T-helper 2 cell (primary cell): ENCODE data around the gene LSM14A.

Experiments
- DNase-seq, 5 experiments: peaks; one replicate each; pipeline versions ENCODE4 v3.0.0 to v3.0.0-alpha.2; 2012 to 2022

The LSM14A gene

DNA sequence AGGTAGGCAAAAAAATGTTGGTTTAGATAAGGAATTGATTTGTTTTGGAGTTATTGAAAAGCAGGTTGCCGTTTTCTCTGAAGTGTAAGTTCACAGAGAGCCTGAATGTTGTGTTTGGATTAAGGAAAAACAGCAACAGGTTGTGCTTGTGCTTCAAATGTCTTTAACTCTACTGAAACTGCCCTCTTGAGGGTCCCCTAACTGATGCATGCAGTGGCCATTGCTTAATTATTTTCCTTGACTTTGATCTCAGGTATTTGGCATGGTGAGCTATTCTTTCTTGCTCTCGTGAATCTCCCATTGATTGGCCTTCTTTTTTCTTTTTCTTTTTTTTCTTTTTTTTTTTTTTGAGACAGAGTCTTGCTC lies 85.2 kb downstream of the LSM14A start:
- no peak for DNase-seq

DNA sequence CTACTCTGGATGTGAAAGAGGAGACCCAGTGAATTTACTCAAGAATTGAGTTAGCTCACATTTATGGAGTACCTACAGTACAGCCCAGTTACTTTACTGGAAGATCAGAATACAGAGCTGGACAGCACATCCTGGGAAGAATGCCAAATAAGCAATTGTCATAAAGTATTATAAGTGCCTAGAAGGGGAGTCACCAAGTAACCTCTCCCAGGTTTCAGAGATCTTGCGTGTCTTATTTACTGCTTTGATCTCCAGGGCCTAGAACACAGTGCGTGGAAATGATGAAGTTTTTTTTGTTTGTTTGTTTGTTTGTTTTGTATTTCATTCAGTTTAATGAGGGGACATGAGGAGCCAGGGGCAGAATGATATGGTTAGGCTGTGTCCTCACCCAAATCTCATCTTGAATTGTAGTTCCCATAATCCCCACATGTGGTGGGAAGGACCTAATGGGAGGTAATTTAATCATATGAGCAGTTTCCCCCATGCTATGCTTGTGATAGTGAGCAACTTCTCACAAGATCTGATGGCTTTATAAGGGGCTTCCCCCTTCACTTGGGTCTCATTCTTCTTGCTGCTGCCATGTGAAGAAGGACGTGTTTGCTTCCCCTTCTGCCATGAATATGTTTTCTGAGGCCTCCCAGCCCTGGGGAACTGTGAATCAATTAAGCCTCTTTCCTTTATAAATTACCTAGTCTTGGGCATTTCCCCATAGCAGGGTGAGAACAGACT lies 87.2 kb downstream of the LSM14A start:
- no peak for DNase-seq

DNA sequence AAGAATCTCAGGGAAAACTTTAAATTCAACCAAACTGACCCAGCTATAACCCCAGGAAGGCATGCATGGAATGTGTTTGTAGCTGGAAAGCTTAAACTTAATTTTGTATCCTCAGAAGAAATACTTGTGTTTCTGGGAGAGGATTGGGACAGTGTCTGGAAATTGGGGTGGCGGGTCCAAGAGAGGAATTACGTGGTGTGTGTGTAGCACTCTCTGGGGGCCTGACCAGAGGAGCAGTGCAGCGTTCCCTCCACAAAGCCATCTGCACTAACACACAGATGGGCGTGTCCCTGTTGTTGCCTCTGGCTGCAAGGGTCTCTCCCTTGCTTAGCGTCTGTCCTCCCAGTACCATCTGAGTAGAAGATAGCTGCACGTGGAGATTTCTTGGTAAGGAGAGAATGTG lies 88.5 kb downstream of the LSM14A start:
- DNase-seq, result no peak

DNA sequence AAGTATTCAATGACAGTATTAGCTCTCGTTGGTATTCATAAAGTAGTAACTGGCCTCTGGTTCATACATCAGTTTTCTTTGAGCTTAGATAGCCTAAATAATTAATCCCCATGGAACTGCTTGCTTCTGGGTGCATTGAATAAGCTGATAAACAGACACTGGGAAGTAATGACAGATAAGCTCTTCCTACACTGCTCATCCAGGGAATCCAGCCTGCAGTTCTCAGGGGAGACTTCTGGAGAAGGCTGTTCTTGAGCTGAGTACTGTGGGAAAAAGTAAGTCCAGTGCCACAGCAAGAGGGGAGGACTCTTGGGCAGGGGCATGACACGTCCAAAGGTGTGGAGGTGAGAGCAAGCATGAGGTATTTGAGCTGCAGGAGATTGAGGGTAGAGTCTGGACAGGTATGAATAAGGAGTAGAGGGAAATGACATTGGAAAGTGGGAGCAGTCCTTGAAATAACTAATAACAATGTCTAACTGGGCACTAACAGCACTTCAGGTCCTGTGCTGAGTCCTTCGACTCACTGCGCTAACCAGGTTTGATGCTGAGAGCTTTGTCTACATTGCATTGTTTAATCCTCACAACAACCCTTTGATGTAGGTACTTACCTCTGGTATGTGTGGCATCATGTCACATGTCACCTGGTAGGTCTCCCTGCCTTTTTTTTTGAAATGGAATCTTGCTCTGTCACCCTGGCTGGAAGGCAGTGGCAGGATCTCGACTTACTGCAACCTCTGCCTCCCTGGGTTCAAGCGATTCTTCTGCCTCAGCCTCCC lies 89.2 kb downstream of the LSM14A start:
- no peak for DNase-seq

DNA sequence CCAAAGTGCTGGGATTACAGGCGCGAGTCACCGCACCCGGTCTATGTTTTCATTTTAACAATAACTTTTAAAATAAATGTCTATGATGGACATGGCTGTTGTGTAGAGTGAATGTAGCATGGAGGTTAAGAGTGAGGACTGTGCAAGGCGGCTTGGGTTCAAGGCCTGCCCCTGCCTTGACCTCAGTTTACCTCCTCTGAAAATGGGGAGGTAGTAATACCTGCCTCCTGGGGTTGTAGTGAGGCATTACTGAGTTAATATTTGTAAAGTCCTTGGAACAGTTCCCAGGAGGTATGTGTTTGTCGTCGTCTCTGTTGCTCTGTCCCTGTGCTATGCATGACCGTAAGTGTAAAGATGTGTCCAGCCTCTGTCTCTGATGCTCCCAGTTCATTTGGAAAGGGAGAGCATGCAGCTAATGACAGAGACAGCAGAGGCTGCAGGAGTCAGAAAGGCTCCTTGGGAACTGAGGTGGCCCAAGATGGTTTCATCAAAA lies 91.5 kb downstream of the LSM14A start:
- no peak for DNase-seq

DNA sequence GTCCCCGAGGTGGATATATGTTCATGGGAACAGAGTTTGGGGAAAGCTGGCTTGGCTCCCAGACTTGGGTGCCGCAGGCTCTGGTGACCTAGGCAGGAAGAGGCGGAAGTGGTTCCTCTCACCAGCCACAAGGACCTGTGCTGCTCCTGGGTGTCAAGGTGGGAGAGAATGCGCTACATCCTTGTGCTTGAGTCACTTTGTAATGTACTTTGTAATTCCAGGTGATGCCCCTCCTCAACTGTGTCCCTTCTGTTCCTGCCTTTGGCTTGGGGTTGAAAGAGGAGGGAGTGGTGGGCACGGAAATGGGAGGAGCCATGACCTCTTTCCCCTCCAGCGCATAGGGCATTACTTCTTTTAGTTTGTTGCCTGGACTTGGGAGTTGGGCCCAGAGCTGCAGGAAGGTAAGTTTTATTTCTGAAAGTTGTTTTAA lies 92.9 kb downstream of the LSM14A start:
- no peak for DNase-seq

DNA sequence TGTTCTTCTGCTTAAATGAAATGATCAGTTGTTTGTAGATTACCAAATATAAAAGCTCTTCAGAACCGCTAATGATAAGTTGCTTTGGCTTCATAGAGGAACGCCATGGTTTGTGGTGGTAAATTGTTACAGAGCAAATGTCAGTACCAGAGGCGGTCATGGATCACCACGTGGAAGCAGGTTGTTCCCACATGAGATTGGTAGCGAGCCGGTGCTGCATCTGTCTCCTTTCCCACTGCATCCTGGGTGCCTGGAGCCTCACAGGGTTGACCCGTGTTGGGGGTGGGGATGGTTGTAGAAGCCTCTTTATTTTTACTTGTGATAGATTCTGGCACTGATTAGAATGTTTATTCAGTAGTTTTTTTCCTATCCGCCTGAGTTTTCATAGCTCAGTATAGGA lies 96.8 kb downstream of the LSM14A start:
- peak in 1 of 5 experiments; percentile 45 for DNase-seq

DNA sequence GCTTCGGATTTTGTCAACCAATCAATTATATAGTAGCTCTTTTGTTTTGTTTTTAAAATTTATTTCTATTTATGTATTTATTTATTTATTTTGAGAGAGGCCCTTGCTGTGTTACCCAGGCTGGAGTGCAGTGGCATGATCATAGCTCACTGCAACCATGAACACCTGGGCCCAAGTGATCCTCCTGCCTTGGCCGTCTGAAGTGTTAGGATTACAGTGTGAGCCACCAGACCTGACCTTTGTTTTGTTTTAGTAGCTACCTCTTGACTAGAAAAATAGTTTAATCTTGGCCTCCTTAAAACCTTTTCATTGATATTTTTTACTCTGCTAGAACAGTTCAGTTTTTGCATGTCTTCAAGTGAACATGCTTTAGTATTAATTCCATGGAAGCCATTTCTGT lies 97.2 kb downstream of the LSM14A start:
- peak in 1 of 5 experiments; percentile 34 for DNase-seq

DNA sequence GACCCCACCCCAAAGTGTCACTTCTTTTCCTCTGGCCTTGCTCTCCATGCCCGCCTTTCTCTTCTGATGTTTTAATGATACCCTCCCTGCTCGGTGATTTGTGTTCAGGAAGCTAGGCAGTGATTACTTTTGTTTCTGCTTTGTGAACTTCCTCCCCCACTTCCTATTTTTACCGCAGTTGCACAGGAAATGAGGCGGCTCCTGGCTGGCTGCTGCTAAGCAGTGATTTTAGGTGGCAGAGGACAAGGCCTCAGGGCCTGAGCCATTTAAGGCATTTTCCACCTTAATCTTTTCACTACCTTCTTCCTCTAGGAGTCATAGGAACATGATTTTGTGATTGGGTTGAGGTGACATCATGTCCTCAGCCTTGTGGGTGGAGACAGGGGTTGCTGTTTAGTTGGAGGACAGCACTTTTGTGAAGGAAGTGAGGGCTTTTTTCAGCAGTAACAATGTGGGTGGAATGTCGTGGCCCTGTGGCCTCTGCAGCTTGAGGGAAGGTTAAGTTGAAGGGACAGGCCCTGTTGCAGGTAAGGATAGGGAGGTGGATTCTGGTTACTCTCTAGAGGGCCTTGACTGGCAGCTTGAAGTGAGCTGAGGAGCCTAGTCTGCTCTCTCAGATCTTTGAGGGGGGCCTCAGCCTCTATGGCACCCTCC lies 97.8 kb downstream of the LSM14A start:
- DNase-seq, result peak; percentile 20 to 96 (median 74)

DNA sequence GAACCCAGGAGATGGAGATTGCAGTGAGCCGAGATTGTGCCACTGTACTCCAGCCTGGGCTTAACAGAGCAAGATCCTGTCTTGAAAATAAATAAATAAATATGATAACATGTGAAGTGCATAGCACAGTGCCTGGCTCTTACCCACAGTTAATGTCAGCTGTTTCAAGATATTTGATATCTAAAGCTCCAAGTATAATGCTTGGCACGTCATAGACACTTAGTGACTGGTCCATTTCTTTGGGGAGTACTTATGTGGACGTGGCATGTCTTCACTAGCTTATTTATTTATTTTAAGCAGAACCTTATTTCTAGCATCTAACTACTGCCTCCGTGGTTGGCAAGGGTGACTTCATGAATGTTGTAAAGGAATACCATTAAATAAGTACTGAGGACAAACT lies 100.8 kb downstream of the LSM14A start:
- DNase-seq, result no peak

DNA sequence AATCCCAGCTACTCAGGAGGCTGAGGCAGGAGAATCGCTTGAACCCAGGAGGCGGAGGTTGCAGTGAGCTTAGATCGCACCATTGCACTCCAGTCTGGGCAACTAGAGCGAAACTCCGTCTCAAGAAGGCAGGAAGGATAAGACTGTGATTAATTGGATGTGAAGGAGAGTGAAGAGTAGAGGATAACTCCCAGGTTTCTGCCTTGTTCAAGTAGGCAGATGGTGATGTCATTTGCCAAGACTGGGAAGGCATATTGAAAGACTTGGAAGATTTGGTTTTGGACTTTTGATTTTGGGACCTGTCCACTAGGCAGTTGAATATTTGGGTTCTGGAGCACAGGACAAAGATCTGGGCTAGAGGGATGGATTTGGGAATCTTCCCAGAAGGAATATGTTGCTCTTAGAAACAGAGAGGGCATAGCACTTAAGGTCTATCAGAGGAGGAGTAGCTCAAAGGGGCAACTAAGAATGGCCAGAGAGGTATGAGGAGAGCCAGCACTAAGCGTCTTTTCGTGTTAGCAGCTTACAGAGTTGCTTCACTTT lies 102.1 kb downstream of the LSM14A start:
- DNase-seq, result no peak

DNA sequence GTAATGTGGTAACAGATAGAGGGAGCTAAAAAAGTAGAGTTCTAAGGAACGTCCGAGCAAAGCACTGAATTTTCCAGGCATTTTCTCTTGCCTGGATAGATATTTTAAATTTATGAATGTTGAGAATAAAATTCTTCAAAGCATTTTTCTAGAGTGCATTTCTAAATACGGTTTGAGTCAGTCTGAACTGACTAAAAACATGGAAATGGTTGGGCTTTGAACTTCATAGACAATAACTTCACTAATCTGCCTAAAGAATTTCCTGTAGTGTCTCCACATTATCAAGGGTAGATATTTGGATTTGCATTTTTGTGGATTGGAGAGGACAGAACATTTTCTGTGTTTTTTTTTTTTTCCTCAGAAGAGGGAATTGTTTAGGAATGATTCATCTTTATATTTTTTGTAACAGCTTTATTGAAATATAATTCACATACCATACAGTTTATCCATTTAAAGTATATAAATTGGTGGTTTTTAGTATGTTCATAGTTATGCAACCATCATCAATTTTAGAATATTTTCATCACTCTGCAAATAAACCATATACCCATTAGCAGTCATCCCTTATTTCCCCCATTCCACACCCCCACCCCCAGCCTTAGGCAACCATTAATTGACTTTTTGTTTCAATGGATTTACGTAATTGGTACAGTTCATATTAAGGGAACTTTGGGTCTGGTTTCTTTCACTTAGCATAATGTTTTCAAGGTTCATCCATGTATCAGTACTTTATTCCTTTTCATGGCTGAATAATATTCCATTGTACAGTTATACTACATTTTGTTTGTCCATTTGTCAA lies 102.7 kb downstream of the LSM14A start:
- DNase-seq, result no peak

DNA sequence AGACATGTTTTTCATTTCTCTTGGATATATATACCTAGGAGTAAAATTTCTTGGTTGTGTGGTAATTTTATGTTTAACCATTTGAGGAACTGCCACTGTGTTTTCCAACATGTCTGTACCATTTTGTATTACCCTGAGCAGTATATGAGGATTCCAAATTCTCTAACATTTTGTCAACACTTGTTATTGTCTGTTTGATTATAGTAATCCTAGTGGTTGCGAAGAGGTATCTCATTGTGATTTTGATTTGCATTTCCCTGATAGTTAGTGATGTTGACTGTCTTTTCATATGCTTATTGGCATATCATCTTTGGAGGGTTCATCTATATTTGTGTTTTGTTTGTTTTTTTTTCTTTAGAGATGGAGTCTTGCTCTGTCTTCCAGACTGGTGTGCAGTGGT lies 103.4 kb downstream of the LSM14A start:
- no peak for DNase-seq

DNA sequence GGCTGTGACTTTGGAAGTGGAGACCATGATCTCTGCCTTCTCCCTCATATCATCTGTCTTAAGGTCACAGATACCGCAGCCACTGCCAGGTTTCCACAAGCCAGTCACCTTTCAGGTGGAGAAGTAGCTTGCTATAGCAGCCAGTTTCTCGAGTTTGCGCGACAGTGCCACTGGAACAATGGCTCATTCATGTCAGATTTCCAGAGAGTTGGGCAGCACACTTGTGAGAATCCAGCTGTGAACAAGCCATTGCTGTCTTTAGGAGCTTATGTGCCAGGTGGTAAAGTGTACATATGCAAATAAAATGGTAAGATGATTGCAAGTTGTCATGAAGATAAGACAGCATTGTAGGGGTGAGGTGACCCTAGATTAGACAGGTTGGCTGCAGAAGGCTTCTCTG lies 104.3 kb downstream of the LSM14A start:
- DNase-seq, result no peak

DNA sequence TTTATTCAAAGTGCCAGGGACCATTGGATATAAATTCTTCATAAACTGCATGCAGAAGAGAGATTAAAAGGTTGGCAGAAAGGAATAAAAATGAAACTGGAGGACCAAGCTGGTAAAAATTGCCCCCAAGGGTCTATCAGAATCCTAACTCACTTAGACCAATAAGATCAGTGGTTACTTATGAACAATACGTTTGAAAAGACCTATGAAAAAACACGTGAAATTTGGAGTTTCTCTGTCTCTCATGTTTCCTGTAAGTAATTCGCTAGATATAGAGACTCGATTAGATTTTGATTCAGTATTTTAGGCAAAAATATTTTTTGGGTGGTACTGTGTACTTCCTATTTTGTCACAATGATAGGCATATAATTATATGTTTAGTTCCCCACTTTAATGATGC lies 104.9 kb downstream of the LSM14A start:
- DNase-seq, result no peak

DNA sequence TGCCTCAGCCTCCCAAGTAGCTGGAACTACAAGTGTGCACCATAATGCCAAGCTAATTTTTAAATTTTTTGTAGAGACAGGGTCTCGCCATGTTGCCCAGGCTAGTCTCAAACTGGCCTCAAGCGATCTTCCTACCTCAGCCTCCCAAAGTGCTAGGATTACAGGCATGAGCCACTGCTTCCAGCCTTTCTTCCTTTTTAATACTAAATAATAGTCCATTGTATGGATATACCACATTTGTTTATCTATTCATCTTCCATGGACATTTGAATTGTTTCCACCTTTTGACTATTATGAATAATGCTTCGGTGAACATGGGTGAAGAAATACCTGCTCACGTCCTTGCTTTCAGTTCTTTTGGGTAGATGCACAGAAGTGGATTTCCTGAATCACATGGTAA lies 106.5 kb downstream of the LSM14A start:
- no peak for DNase-seq
